ENCODE measurements around the gene ASMTL.

The ASMTL gene

GRCh38 chrX:1361910-1362309 lies 90.8 kb downstream of the ASMTL start:
- no peak for TF ChIP-seq CTCF (IDR thresholded peaks at IDR 0.05; ENCODE audit: low read depth, low read length)
- no peak for DNase-seq (ENCODE audit: extremely low read depth, low read depth)

DNA sequence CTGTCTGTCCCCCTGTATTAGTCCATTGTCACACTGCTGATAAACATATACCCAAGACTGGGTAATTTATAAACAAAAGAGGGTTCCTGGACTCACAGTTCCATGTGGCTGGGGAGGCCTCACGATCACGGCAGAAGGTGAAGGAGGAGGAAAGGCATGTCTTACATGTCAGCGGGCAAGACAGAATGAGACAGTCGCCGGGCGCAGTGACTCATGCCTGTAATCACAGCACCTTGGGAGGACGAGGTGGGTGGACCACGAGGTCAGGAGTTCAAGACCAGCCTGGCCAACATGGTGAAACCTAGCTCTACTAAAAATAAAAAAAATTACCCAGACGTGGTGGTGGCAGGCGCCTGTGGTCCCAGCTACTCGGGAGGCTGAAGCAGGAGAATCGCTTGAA lies 91.4 kb downstream of the ASMTL start:
- DNase-seq (ENCODE audit: extremely low read depth, low read depth): no peak
- no peak for TF ChIP-seq CTCF (IDR thresholded peaks at IDR 0.05; ENCODE audit: low read depth, low read length)

- no peak for DNase-seq (ENCODE audit: extremely low read depth, low read depth)
- TF ChIP-seq CTCF (IDR thresholded peaks at IDR 0.05; ENCODE audit: low read depth, low read length): no peak
Observed at GRCh38 chrX:1360171-1360570, 92.5 kb downstream of the ASMTL start.

- DNase-seq (ENCODE audit: extremely low read depth, low read depth): no peak
- no peak for TF ChIP-seq CTCF (IDR thresholded peaks at IDR 0.05; ENCODE audit: low read depth, low read length)
Observed at GRCh38 chrX:1359477-1359873, 93.2 kb downstream of the ASMTL start.

GRCh38 chrX:1358793-1359476 lies 93.8 kb downstream of the ASMTL start:
- DNase-seq (ENCODE audit: extremely low read depth, low read depth): no peak

DNA sequence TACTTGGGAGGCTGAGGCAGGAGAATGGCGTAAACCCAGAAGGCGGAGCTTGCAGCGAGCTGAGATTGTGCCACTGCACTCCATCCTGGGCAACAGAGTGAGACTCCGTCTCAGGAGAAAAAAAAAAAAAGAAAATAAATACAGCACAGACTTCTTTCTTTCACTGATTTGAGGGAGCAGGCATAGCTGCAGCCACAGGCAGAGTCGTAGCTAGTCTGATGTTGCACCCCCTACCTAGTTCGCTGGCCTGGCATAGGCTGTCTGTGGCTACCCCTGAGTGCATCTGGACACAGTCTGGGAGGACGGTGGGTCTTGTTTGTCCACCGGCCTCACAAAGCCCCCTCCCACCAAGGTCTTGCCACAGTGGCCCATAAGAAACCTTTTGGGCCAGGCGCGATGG lies 94.7 kb downstream of the ASMTL start:
- no peak for TF ChIP-seq CTCF (IDR thresholded peaks at IDR 0.05; ENCODE audit: low read depth, low read length)
- no peak for DNase-seq (ENCODE audit: extremely low read depth, low read depth)

More at GRCh38 chrX:1358793-1359476, 93.8 kb downstream of the ASMTL start:
- no peak for TF ChIP-seq CTCF (IDR thresholded peaks at IDR 0.05; ENCODE audit: low read depth, low read length)

- no peak for DNase-seq (ENCODE audit: extremely low read depth, low read depth)
- TF ChIP-seq CTCF (IDR thresholded peaks at IDR 0.05; ENCODE audit: low read depth, low read length): no peak
Observed at GRCh38 chrX:1355131-1356046, 97.3 kb downstream of the ASMTL start.

Data from AG09319 (cell line).